HG02588 (cell line): ENCODE results near the gene SETD4.
A peak's percentile ranks its signal among the peaks of the same experiment; 100 is the strongest.
"Not testable (repeated sequence)": the region's sequence is repeated elsewhere in the genome, so short reads cannot be mapped to it uniquely, and the experiment has no call there.

Experiments
- ATAC-seq: cut with Tn5 transposase; IDR thresholded peaks from one replicate; pipeline ENCODE4 v1.9.1; 2021; ENCODE audit warnings: mild to moderate bottlenecking, moderate library complexity; ENCODE audit not compliant: unreplicated experiment

The SETD4 gene

GRCh38 chr21:36060159-36060921 is at the start of gene SETD4:
TSS of gene SETD4 (minus strand) at chr21:36060526. CDS start at chr21:36058888, 1,638 bp downstream.
- ATAC-seq = peak; percentile 87

GRCh38 chr21:36109868-36110267 is 49.5 kb upstream of the SETD4 start:
- ATAC-seq = no peak

GRCh38 chr21:36105327-36105842 is 45.1 kb upstream of the SETD4 start:
- no peak for ATAC-seq

GRCh38 chr21:36104317-36105300 is 44.3 kb upstream of the SETD4 start:
- no peak for ATAC-seq

GRCh38 chr21:36103434-36103833 is 43.1 kb upstream of the SETD4 start:
- ATAC-seq = no peak

- no peak for ATAC-seq
These were observed 40.8 kb upstream of the SETD4 start for GRCh38 chr21:36100971-36101641.

GRCh38 chr21:36099695-36100211 is 39.4 kb upstream of the SETD4 start:
- ATAC-seq = not testable (repeated sequence)

- ATAC-seq = no peak
These were observed 38.7 kb upstream of the SETD4 start for GRCh38 chr21:36099000-36099399.

GRCh38 chr21:36098182-36098532 is 37.8 kb upstream of the SETD4 start:
- ATAC-seq = no peak

GRCh38 chr21:36097427-36098181 is 37.3 kb upstream of the SETD4 start:
- no peak for ATAC-seq

GRCh38 chr21:36096398-36097290 is 36.3 kb upstream of the SETD4 start:
- no peak for ATAC-seq

GRCh38 chr21:36093512-36093911 is 33.2 kb upstream of the SETD4 start:
- ATAC-seq = no peak

GRCh38 chr21:36092681-36093080 is 32.4 kb upstream of the SETD4 start:
- no peak for ATAC-seq

GRCh38 chr21:36089946-36090345 is 29.6 kb upstream of the SETD4 start:
- ATAC-seq = no peak

GRCh38 chr21:36087362-36088138 is 27.2 kb upstream of the SETD4 start:
- no peak for ATAC-seq

- ATAC-seq = no peak
These were observed 21.9 kb upstream of the SETD4 start for GRCh38 chr21:36082237-36082664.

GRCh38 chr21:36080386-36080785 is 20.1 kb upstream of the SETD4 start:
- no peak for ATAC-seq

GRCh38 chr21:36079671-36080070 is 19.3 kb upstream of the SETD4 start:
- no peak for ATAC-seq
